Measurements from ENCODE around the gene SLC2A14.
"Not testable (repeated sequence)": the region's sequence is repeated elsewhere in the genome, so short reads cannot be mapped to it uniquely, and the experiment has no call there.

SLC2A14 gene

GRCh38 chr12:7868391-7868790, 4.3 kb downstream of the SLC2A14 start:
- DNase-seq = no peak

- no peak for DNase-seq
Measured at GRCh38 chr12:7864601-7865150, 8.0 kb downstream of the SLC2A14 start.

- DNase-seq = not testable (repeated sequence)
Measured at GRCh38 chr12:7862814-7863348, 9.8 kb downstream of the SLC2A14 start.

- DNase-seq = not testable (repeated sequence)
Measured at GRCh38 chr12:7862301-7862700, 10.4 kb downstream of the SLC2A14 start.

GRCh38 chr12:7859552-7859951, 13.2 kb downstream of the SLC2A14 start:
- no peak for DNase-seq

- DNase-seq = no peak
Measured at GRCh38 chr12:7857971-7858370, 14.7 kb downstream of the SLC2A14 start.

- DNase-seq = no peak
Measured at GRCh38 chr12:7856516-7856915, 16.2 kb downstream of the SLC2A14 start.

GRCh38 chr12:7853557-7853956, 19.2 kb downstream of the SLC2A14 start:
- DNase-seq = no peak

- DNase-seq = peak; percentile 70
Measured at GRCh38 chr12:7851622-7852081, 21.1 kb downstream of the SLC2A14 start.

- not testable (repeated sequence) for DNase-seq
Measured at GRCh38 chr12:7850099-7850498, 22.6 kb downstream of the SLC2A14 start.

- not testable (repeated sequence) for DNase-seq
Measured at GRCh38 chr12:7848098-7848422, 24.7 kb downstream of the SLC2A14 start.

GRCh38 chr12:7847226-7848097, 25.3 kb downstream of the SLC2A14 start:
- not testable (repeated sequence) for DNase-seq

- DNase-seq = no peak
Measured at GRCh38 chr12:7844116-7844515, 28.6 kb downstream of the SLC2A14 start.

GRCh38 chr12:7843583-7843982, 29.1 kb downstream of the SLC2A14 start:
- DNase-seq = not testable (repeated sequence)

GRCh38 chr12:7843149-7843548, 29.6 kb downstream of the SLC2A14 start:
- not testable (repeated sequence) for DNase-seq

GRCh38 chr12:7842444-7842843, 30.3 kb downstream of the SLC2A14 start:
- peak; percentile 83 for DNase-seq

GRCh38 chr12:7839848-7840247, 32.9 kb downstream of the SLC2A14 start:
- not testable (repeated sequence) for DNase-seq

GRCh38 chr12:7839226-7839625, 33.5 kb downstream of the SLC2A14 start:
- not testable (repeated sequence) for DNase-seq

- no peak for DNase-seq
Measured at GRCh38 chr12:7837366-7837765, 35.3 kb downstream of the SLC2A14 start.

- DNase-seq = no peak
Measured at GRCh38 chr12:7835766-7836165, 36.9 kb downstream of the SLC2A14 start.

- DNase-seq = no peak
Measured at GRCh38 chr12:7835116-7835515, 37.6 kb downstream of the SLC2A14 start.

GRCh38 chr12:7834701-7835100, 38.0 kb downstream of the SLC2A14 start:
- DNase-seq = peak; percentile 70

GRCh38 chr12:7833831-7834230, 38.9 kb downstream of the SLC2A14 start:
- peak; percentile 86 for DNase-seq

- DNase-seq = not testable (repeated sequence)
Measured at GRCh38 chr12:7833201-7833600, 39.5 kb downstream of the SLC2A14 start.
